IPS-20b (cell line): Measurements from ENCODE around the gene CHD2.
"Not testable (repeated sequence)": the region's sequence is repeated elsewhere in the genome, so short reads cannot be mapped to it uniquely, and the experiment has no call there.

Experiments used
- H3K27ac ChIP-seq: one replicate; pipeline ENCODE4 v1.5.1; 2013; ENCODE audit warnings: low read length
- H3K27me3 ChIP-seq: 2 replicates; pipeline ENCODE4 v1.6.1; 2013; ENCODE audit warnings: mild to moderate bottlenecking, low read length, inconsistent platforms; ENCODE audit not compliant: insufficient read depth
- H3K36me3 ChIP-seq: 2 replicates; pipeline ENCODE4 v1.6.1; 2013; ENCODE audit warnings: low read depth, mild to moderate bottlenecking, inconsistent platforms, low read length, moderate library complexity; ENCODE audit not compliant: insufficient read depth
- H3K4me1 ChIP-seq: 2 replicates; pipeline ENCODE4 v1.6.1; 2013; ENCODE audit warnings: mild to moderate bottlenecking, control low read depth, inconsistent platforms, low read length, moderate library complexity; ENCODE audit not compliant: insufficient read depth
- H3K4me3 ChIP-seq: 2 replicates; pipeline ENCODE4 v1.5.1; 2013; ENCODE audit warnings: mild to moderate bottlenecking, low read length, inconsistent platforms
- H3K9ac ChIP-seq: 2 replicates; pipeline ENCODE4 v1.6.1; 2013; ENCODE audit warnings: low read depth, mild to moderate bottlenecking, inconsistent platforms, low read length, moderate library complexity
- H3K9me3 ChIP-seq: 2 replicates; pipeline ENCODE4 v1.6.1; 2013; ENCODE audit warnings: mild to moderate bottlenecking, low read depth, low read length, inconsistent platforms; ENCODE audit not compliant: insufficient read depth

Gene CHD2

GRCh38 chr15:92899948-92900730, at the start of gene CHD2:
TSS of gene CHD2 (plus strand) at chr15:92900324. CDS start at chr15:92901238, 914 bp downstream.
- Histone ChIP-seq H3K9ac (peak within 1 kb of the TSS; percentile 96), H3K4me1 (peaks cover 6% of the 10 kb centered on the region; the same call in 1 of the 2 replicates), H3K36me3 (peaks cover 52% of the 10 kb centered on the region), H3K27ac (peak within 1 kb of the TSS; percentile 51), H3K4me3 (peak within 1 kb of the TSS; percentile 92), H3K9me3 (no peaks in the 10 kb centered on the region), H3K27me3 (no peaks in the 10 kb centered on the region)

- Histone ChIP-seq H3K9ac (no peak overlapping the region), H3K9me3 (no peaks in the 10 kb centered on the region; the same call in 1 of the 2 replicates), H3K27ac (no peak overlapping the region), H3K4me1 (no peaks in the 10 kb centered on the region; the same call in 1 of the 2 replicates), H3K27me3 (no peaks in the 10 kb centered on the region), H3K4me3 (no peak overlapping the region), H3K36me3 (no peaks in the 10 kb centered on the region)
Measured at GRCh38 chr15:92853222-92853621, 46.9 kb upstream of the CHD2 start.

GRCh38 chr15:92861742-92862141, 38.4 kb upstream of the CHD2 start:
- no peak overlapping the region for H3K4me3 ChIP-seq
- no peak overlapping the region for H3K27ac ChIP-seq
- no peaks in the 10 kb centered on the region for H3K27me3 ChIP-seq
- H3K4me1 ChIP-seq: no peaks in the 10 kb centered on the region
- H3K36me3 ChIP-seq: no peaks in the 10 kb centered on the region
- no peak overlapping the region for H3K9ac ChIP-seq
- no peaks in the 10 kb centered on the region for H3K9me3 ChIP-seq

GRCh38 chr15:92864127-92864814, 35.9 kb upstream of the CHD2 start:
- no peaks in the 10 kb centered on the region for H3K4me1 ChIP-seq
- H3K36me3 ChIP-seq: no peaks in the 10 kb centered on the region
- no peak overlapping the region for H3K9ac ChIP-seq
- no peak overlapping the region for H3K27ac ChIP-seq
- no peaks in the 10 kb centered on the region for H3K27me3 ChIP-seq
- H3K9me3 ChIP-seq: no peaks in the 10 kb centered on the region
- H3K4me3 ChIP-seq: no peak overlapping the region

- no peaks in the 10 kb centered on the region for H3K27me3 ChIP-seq
Measured at GRCh38 chr15:92869263-92869940, 30.7 kb upstream of the CHD2 start.

GRCh38 chr15:92870010-92870591, 30.0 kb upstream of the CHD2 start:
- Histone ChIP-seq H3K36me3 (no peaks in the 10 kb centered on the region), H3K4me1 (no peaks in the 10 kb centered on the region), H3K27ac (no peak overlapping the region), H3K4me3 (no peak overlapping the region), H3K9me3 (no peaks in the 10 kb centered on the region), H3K9ac (no peak overlapping the region), H3K27me3 (no peaks in the 10 kb centered on the region)

More at GRCh38 chr15:92869263-92869940, 30.7 kb upstream of the CHD2 start:
- Histone ChIP-seq H3K9ac (no peak overlapping the region), H3K9me3 (no peaks in the 10 kb centered on the region), H3K4me3 (no peak overlapping the region), H3K4me1 (no peaks in the 10 kb centered on the region), H3K36me3 (no peaks in the 10 kb centered on the region), H3K27ac (no peak overlapping the region)

- not testable (repeated sequence) for H3K27ac ChIP-seq, H3K36me3 ChIP-seq, H3K9ac ChIP-seq, H3K4me1 ChIP-seq, H3K4me3 ChIP-seq, H3K27me3 ChIP-seq, H3K9me3 ChIP-seq
Measured at GRCh38 chr15:92872967-92873366, 27.2 kb upstream of the CHD2 start.

- H3K9me3 ChIP-seq: no peaks in the 10 kb centered on the region
- H3K9ac ChIP-seq: no peak overlapping the region
- no peak overlapping the region for H3K4me3 ChIP-seq
- no peaks in the 10 kb centered on the region for H3K36me3 ChIP-seq
- no peak overlapping the region for H3K27ac ChIP-seq
- H3K4me1 ChIP-seq: peaks cover 26% of the 10 kb centered on the region; the same call in 1 of the 2 replicates
- no peaks in the 10 kb centered on the region for H3K27me3 ChIP-seq
Measured at GRCh38 chr15:92877000-92877399, 23.1 kb upstream of the CHD2 start.

- Histone ChIP-seq H3K27ac (no peak overlapping the region), H3K27me3 (no peaks in the 10 kb centered on the region), H3K36me3 (no peaks in the 10 kb centered on the region), H3K4me1 (peaks cover 28% of the 10 kb centered on the region; the same call in 1 of the 2 replicates), H3K9ac (no peak overlapping the region), H3K9me3 (no peaks in the 10 kb centered on the region), H3K4me3 (no peak overlapping the region)
Measured at GRCh38 chr15:92877416-92877815, 22.7 kb upstream of the CHD2 start.

- Histone ChIP-seq H3K36me3 (0 out of 2 replicates have a peak, but pooled peaks cover 1% of the 10 kb centered on the region), H3K9ac (0 out of 2 replicates have a peak overlapping the region, but pooled peaks have one; percentile 25), H3K9me3 (no peaks in the 10 kb centered on the region), H3K4me1 (peaks cover 28% of the 10 kb centered on the region; the same call in 1 of the 2 replicates), H3K27ac (no peak overlapping the region), H3K4me3 (no peak overlapping the region), H3K27me3 (no peaks in the 10 kb centered on the region)
Measured at GRCh38 chr15:92878593-92879053, 21.5 kb upstream of the CHD2 start.
